Measurements from ENCODE around the gene TLK1. TPM values are rescaled to one million over a fixed set of nuclear protein-coding genes. Genes with fewer than 3 reads are reported as not detected.

TLK1 gene
- total RNA-seq (18.2 and 29.9 TPM in 2 replicates), polyA plus RNA-seq (22.1 and 23.5 TPM in 2 replicates), polyA minus RNA-seq (ENCODE audit: low replicate concordance) (3.5 and 4.5 TPM in 2 replicates)
- polyA plus RNA-seq (2012), result 21.0 and 23.1 TPM in 2 replicates

DNA sequence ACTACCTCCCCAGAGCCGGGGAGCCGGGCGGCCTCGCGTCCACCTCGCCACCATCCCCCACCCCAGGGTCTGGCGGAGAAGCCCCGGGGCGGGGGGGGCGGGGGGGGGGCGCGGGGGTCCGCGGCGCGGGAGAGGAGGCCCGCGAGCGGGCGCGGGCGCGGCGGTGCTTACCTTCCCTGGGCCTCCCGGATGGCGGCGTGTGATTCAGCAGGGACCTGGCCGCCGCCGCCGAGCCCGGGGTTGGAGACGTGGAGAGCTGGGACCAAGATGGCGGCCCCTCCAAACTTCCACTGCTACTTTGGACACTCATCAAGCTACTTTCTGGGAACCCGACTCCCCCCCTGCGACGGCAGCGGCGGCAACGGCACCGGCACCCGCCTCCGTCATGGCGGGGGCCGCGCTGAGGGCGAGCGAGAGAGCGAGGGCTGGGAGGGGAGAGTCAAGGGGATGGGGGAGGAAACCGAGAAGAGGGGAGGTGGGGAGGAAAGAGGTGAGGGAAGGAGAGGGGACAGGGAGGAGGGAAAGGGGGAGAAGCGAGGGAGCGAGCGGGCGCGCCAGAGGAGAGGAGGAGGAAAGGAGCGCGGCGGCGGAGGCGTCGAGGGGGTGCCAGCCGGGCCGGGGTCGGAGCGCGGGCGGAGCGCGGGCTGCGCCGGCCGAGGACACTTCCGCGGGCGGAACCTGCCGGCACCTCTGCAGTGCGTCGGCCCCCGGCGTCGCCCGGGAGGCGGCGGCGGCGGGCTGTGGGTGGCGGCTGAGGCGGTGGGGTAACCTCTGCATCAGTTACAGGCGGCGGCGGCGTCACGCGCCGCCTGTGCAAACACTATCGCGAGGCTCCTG, at the start of gene TLK1:
Gene TLK1, minus strand, starts transcription at position 775 of the 837 bp plus-strand sequence. Its CDS starts 465 bp downstream, at position 310.
- peak within 1 kb of the TSS; percentile 50 to 97 (median 70) for H3K4me3 ChIP-seq (replicated peaks in 1 of 4; ENCODE audit: control extremely low read depth in 1 of 4, insufficient read depth in 1 of 4, low read depth in 3 of 4, low read length in 4 of 4)
- H3K9ac ChIP-seq (ENCODE audit: insufficient read depth, low read length), result peak within 1 kb of the TSS; percentile 92
- no peaks in the 10 kb centered on the region for H3K27me3 ChIP-seq (ENCODE audit: control insufficient read depth, insufficient read depth, low read length)
- DNase-seq (ENCODE audit: low read depth in 2 of 2), result peak; percentile 64 to 66
- no peak for TF ChIP-seq EZH2 (IDR thresholded peaks at IDR 0.05; ENCODE audit: low read length, missing control alignments)
- TF ChIP-seq, protein P1, sequence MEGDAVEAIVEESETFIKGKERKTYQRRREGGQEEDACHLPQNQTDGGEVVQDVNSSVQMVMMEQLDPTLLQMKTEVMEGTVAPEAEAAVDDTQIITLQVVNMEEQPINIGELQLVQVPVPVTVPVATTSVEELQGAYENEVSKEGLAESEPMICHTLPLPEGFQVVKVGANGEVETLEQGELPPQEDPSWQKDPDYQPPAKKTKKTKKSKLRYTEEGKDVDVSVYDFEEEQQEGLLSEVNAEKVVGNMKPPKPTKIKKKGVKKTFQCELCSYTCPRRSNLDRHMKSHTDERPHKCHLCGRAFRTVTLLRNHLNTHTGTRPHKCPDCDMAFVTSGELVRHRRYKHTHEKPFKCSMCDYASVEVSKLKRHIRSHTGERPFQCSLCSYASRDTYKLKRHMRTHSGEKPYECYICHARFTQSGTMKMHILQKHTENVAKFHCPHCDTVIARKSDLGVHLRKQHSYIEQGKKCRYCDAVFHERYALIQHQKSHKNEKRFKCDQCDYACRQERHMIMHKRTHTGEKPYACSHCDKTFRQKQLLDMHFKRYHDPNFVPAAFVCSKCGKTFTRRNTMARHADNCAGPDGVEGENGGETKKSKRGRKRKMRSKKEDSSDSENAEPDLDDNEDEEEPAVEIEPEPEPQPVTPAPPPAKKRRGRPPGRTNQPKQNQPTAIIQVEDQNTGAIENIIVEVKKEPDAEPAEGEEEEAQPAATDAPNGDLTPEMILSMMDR (conservative IDR thresholded peaks at IDR 0.05 in 1 of 2, IDR thresholded peaks at IDR 0.05 in 1 of 2; ENCODE audit: low read depth in 1 of 2, low read length in 2 of 2), result no peak
- no peaks in the 10 kb centered on the region for H3K36me3 ChIP-seq (ENCODE audit: control insufficient read depth, insufficient read depth, low read length)
- H2AFZ ChIP-seq (ENCODE audit: low read length), result peak within 1 kb of the TSS; percentile 74
- no peaks in the 10 kb centered on the region for H3K4me1 ChIP-seq (ENCODE audit: control insufficient read depth, extremely low read depth, insufficient read depth, low read length)
- peak within 1 kb of the TSS; percentile 99 for H3K4me2 ChIP-seq (ENCODE audit: extremely low read depth, insufficient read depth, low read length)
- H4K20me1 ChIP-seq (ENCODE audit: control insufficient read depth, extremely low read depth, insufficient read depth, low read length), result no peaks in the 10 kb centered on the region
- H3K79me2 ChIP-seq (ENCODE audit: control insufficient read depth, insufficient read depth, low read length), result peaks cover 46% of the 10 kb centered on the region
- H3K9me3 ChIP-seq (ENCODE audit: control insufficient read depth, insufficient read depth, low read depth, low read length), result no peaks in the 10 kb centered on the region
- H3K27ac ChIP-seq (ENCODE audit: insufficient read depth, low read length), result peak within 1 kb of the TSS; percentile 95

- Histone ChIP-seq H3K27ac (ENCODE audit: insufficient read depth, low read length) (no peak overlapping the region), H3K79me2 (ENCODE audit: control insufficient read depth, insufficient read depth, low read length) (no peaks in the 10 kb centered on the region), H3K9ac (ENCODE audit: insufficient read depth, low read length) (no peak overlapping the region), H3K27me3 (ENCODE audit: control insufficient read depth, insufficient read depth, low read length) (no peaks in the 10 kb centered on the region), H3K4me2 (ENCODE audit: extremely low read depth, insufficient read depth, low read length) (no peak overlapping the region), H3K36me3 (ENCODE audit: control insufficient read depth, insufficient read depth, low read length) (no peaks in the 10 kb centered on the region), H3K9me3 (ENCODE audit: control insufficient read depth, insufficient read depth, low read depth, low read length) (no peaks in the 10 kb centered on the region), H3K4me1 (ENCODE audit: control insufficient read depth, extremely low read depth, insufficient read depth, low read length) (no peaks in the 10 kb centered on the region), H4K20me1 (ENCODE audit: control insufficient read depth, extremely low read depth, insufficient read depth, low read length) (no peaks in the 10 kb centered on the region), H2AFZ (ENCODE audit: low read length) (no peak overlapping the region), H3K4me3 (replicated peaks in 1 of 4; ENCODE audit: control extremely low read depth in 1 of 4, insufficient read depth in 1 of 4, low read depth in 3 of 4, low read length in 4 of 4) (no peak overlapping the region)
- TF ChIP-seq, protein P1 (conservative IDR thresholded peaks at IDR 0.05 in 1 of 2, IDR thresholded peaks at IDR 0.05 in 1 of 2; ENCODE audit: low read depth in 1 of 2, low read length in 2 of 2), result no peak
- no peak for TF ChIP-seq EZH2 (IDR thresholded peaks at IDR 0.05; ENCODE audit: low read length, missing control alignments)
- DNase-seq (ENCODE audit: low read depth in 2 of 2), result no peak
These were observed 49.6 kb upstream of the TLK1 start for GRCh38 chr2:171210216-171210863.

DNA sequence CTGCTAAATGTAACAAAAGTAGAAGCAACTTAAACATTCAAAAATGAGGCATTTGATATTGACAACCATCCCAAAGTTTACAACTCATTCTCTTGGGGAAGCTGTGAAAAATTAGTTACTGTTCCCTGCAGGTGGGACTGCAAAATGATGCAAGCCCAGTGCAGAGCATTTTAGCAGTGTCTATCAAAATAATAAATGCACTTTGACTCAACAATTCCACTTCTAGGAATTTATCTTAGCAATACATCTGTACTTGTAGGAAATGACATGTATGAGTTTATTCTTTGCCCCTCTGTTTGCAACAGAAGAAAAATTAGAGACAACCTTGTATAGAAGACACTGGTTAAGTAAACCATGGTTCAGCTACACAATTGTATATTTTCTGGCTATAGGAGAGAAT, 48.0 kb upstream of the TLK1 start:
- DNase-seq (ENCODE audit: low read depth in 2 of 2), result no peak
- no peaks in the 10 kb centered on the region for H3K79me2 ChIP-seq (ENCODE audit: control insufficient read depth, insufficient read depth, low read length)
- no peaks in the 10 kb centered on the region for H3K27me3 ChIP-seq (ENCODE audit: control insufficient read depth, insufficient read depth, low read length)
- H4K20me1 ChIP-seq (ENCODE audit: control insufficient read depth, extremely low read depth, insufficient read depth, low read length), result no peaks in the 10 kb centered on the region
- no peak overlapping the region for H3K4me2 ChIP-seq (ENCODE audit: extremely low read depth, insufficient read depth, low read length)
- no peak overlapping the region for H3K9ac ChIP-seq (ENCODE audit: insufficient read depth, low read length)
- H3K36me3 ChIP-seq (ENCODE audit: control insufficient read depth, insufficient read depth, low read length), result no peaks in the 10 kb centered on the region
- no peaks in the 10 kb centered on the region for H3K9me3 ChIP-seq (ENCODE audit: control insufficient read depth, insufficient read depth, low read depth, low read length)
- no peak overlapping the region for H3K27ac ChIP-seq (ENCODE audit: insufficient read depth, low read length)
- H3K4me3 ChIP-seq (replicated peaks in 1 of 4; ENCODE audit: control extremely low read depth in 1 of 4, insufficient read depth in 1 of 4, low read depth in 3 of 4, low read length in 4 of 4), result no peak overlapping the region
- H3K4me1 ChIP-seq (ENCODE audit: control insufficient read depth, extremely low read depth, insufficient read depth, low read length), result no peaks in the 10 kb centered on the region
- no peak for TF ChIP-seq EZH2 (IDR thresholded peaks at IDR 0.05; ENCODE audit: low read length, missing control alignments)
- TF ChIP-seq, protein P1 (conservative IDR thresholded peaks at IDR 0.05 in 1 of 2, IDR thresholded peaks at IDR 0.05 in 1 of 2; ENCODE audit: low read depth in 1 of 2, low read length in 2 of 2), result no peak
- H2AFZ ChIP-seq (ENCODE audit: low read length), result no peak overlapping the region

Measured in fibroblast of lung (primary cell).